K562 (cell line): Measurements from ENCODE around the gene PPIE. TPM values are rescaled to one million over a fixed set of nuclear protein-coding genes. Genes with fewer than 3 reads are reported as not detected.
"Not testable (repeated sequence)": the region's sequence is repeated elsewhere in the genome, so short reads cannot be mapped to it uniquely, and the experiment has no call there.

Experiments
- ATAC-seq: fragments of 200-7000 bp; cut with Tn5 transposase; 3 replicates; pipeline ENCODE4 v1.9.1; 2020; ENCODE audit warnings: moderate library complexity
- BruUV-seq: library from RNA; stranded (reverse); fragments of 400-500 nt; replicated peaks from 2 replicates; lab custom pipeline; 2021; lab: Mats Ljungman, UMichigan
- CTCF ChIA-PET: fragments of 300-600 bp; formaldehyde crosslinking; extraction: SDS; loops from one replicate; lab custom pipeline; 2021; ENCODE audit warnings: low intra/inter-chr PET ratio; lab: Yijun Ruan, JAX
- POLR2A ChIA-PET: fragments of 300-600, 350-650 bp; sonication (Branson Sonifier 250); formaldehyde crosslinking; extraction: SDS; loops from one replicate; lab custom pipeline; 2021; ENCODE audit warnings: antibody characterized with exemption, inconsistent platforms; lab: Yijun Ruan, JAX
- DNase-seq, 4 experiments: peaks; one replicate each; pipeline versions ENCODE4 v3.0.0 to v3.0.0-alpha.2; 2011 to 2018; ENCODE audit warnings: low spot score in 3 of 4, mixed read lengths in 3 of 4; ENCODE audit errors: extremely low read depth in 1 of 4
- FAIRE-seq: peaks from 2 replicates; lab custom pipeline; 2011; peaks lifted over from hg19 to GRCh38; lab: Jason Lieb, UNC
- H2AFZ ChIP-seq: 2 replicates; pipeline ENCODE4 v1.6.0; 2011; ENCODE audit warnings: low read depth, low read length, control low read depth, inconsistent platforms
- H3K27ac ChIP-seq: fragments of 200-600 bp; 3 replicates; pipeline ENCODE4 v1.8.0; 2011; ENCODE audit warnings: low read depth, mild to moderate bottlenecking, control low read depth, inconsistent platforms, low read length, moderate library complexity, mixed read lengths; ENCODE audit errors: extremely low read depth
- H3K27me3 ChIP-seq, 2 experiments: fragments of 300-600 bp in 1 of 2; 2 replicates in 1 of 2; 3 replicates in 1 of 2; pipeline versions ENCODE4 v1.6.0 to v1.8.0; 2011; ENCODE audit warnings: inconsistent platforms in 2 of 2, low read length in 2 of 2, mild to moderate bottlenecking in 1 of 2, mixed read lengths in 1 of 2, moderate library complexity in 1 of 2; ENCODE audit not compliant: control insufficient read depth in 2 of 2, insufficient read depth in 2 of 2
- H3K36me3 ChIP-seq: fragments of 300-600 bp; 3 replicates; pipeline ENCODE4 v1.8.0; 2011; ENCODE audit warnings: mild to moderate bottlenecking, low read length, inconsistent platforms; ENCODE audit not compliant: control insufficient read depth, insufficient read depth
- H3K4me1 ChIP-seq, 2 experiments: fragments of 200-600 bp in 1 of 2; replicated peaks in 1 of 2; 2 replicates in 1 of 2; 3 replicates in 1 of 2; pipeline versions ENCODE4 v1.5.1 to v1.8.0; 2011; ENCODE audit warnings: inconsistent platforms in 2 of 2, low read length in 2 of 2, mild to moderate bottlenecking in 1 of 2, mixed read lengths in 1 of 2, moderate library complexity in 1 of 2; ENCODE audit not compliant: control insufficient read depth in 2 of 2, insufficient read depth in 2 of 2
- H3K4me2 ChIP-seq: 2 replicates; pipeline ENCODE4 v1.6.1; 2011; ENCODE audit warnings: low read length, control low read depth, inconsistent platforms, mixed read lengths; ENCODE audit not compliant: insufficient read depth
- H3K4me3 ChIP-seq: fragments of 200-600 bp; sonication (generic), shearing (Covaris generic); 2 replicates; pipeline ENCODE4 v1.5.1; 2016; ENCODE audit warnings: control low read depth, inconsistent platforms
- H3K79me2 ChIP-seq: fragments of 200-600 bp; 3 replicates; pipeline ENCODE4 v1.8.0; 2011; ENCODE audit warnings: low read length, inconsistent platforms; ENCODE audit not compliant: control insufficient read depth, insufficient read depth
- H3K9ac ChIP-seq, 2 experiments: 2 replicates each; pipeline versions ENCODE4 v1.6.0 to v1.6.1; 2011; ENCODE audit warnings: low read depth in 2 of 2, low read length in 2 of 2, control low read depth in 1 of 2, inconsistent platforms in 1 of 2, mild to moderate bottlenecking in 1 of 2, mixed read lengths in 1 of 2; ENCODE audit not compliant: insufficient read depth in 1 of 2
- H3K9me1 ChIP-seq: one replicate; pipeline ENCODE4 v1.6.0; 2011; ENCODE audit warnings: inconsistent platforms, mild to moderate bottlenecking, low read length, moderate library complexity; ENCODE audit not compliant: control insufficient read depth, insufficient read depth
- H3K9me3 ChIP-seq: replicated peaks from 2 replicates; pipeline ENCODE4 v1.5.1; 2011; ENCODE audit warnings: low read depth, low read length, inconsistent platforms; ENCODE audit not compliant: control insufficient read depth, insufficient read depth
- H4K20me1 ChIP-seq: replicated peaks from 2 replicates; pipeline ENCODE4 v1.6.1; 2011; ENCODE audit warnings: low read length, inconsistent platforms, mixed read lengths; ENCODE audit not compliant: control insufficient read depth, insufficient read depth
- CXXC5 ChIP-seq: fragments of 250-450 bp; sonication (Bioruptor Pico); IDR thresholded peaks from 2 replicates; pipeline ENCODE4 v1.8.0; 2022; ENCODE audit warnings: inconsistent platforms, mild to moderate bottlenecking, moderate library complexity
- HDAC6 ChIP-seq: IDR thresholded peaks from 2 replicates; pipeline ENCODE4 v1.6.1; 2012; ENCODE audit warnings: low read depth, mild to moderate bottlenecking, control low read depth, inconsistent platforms, low read length, moderate library complexity
- SRSF3 ChIP-seq: fragments of 200-400 bp; formaldehyde crosslinking; IDR thresholded peaks from 2 replicates; pipeline ENCODE4 v1.6.1; 2016; ENCODE audit warnings: mild to moderate bottlenecking, low read length, moderate library complexity; ENCODE audit not compliant: insufficient read depth
- STAT5B ChIP-seq: fragments of 250-450 bp; sonication (Bioruptor Pico); IDR thresholded peaks from 2 replicates; pipeline ENCODE4 v1.8.0; 2021; ENCODE audit warnings: mild to moderate bottlenecking, inconsistent platforms
- TFE3 ChIP-seq: fragments of 450-650 bp; formaldehyde crosslinking; IDR thresholded peaks from 2 replicates; pipeline ENCODE4 v1.4.0; 2020; ENCODE audit warnings: mild to moderate bottlenecking, mixed read lengths
- WGBS: fragments of 100-300 bp; shearing (Covaris generic); methylation state at CpG from one replicate; pipeline ENCODE4 v1.1.6; 2016; ENCODE audit warnings: low coverage, mixed read lengths; ENCODE audit not compliant: insufficient coverage; ENCODE audit errors: missing lambda C conversion rate; 5-methylcytosine and 5-hydroxymethylcytosine counted together
- in situ Hi-C: fragments of 300-500 bp; cut with MboI; formaldehyde crosslinking; loops from 4 replicates; pipeline ENCODE4 v1.15.0; 2018; ENCODE audit warnings: inconsistent platforms, mixed read lengths
- intact Hi-C: fragments of 100-400 bp; cut with micrococcal nuclease; formaldehyde crosslinking; loops from 2 replicates; pipeline ENCODE4 v1.14.2; 2022
- polyA plus RNA-seq, 8 experiments: library from polyadenylated mRNA; depleted of rRNA in 4 of 8; stranded (reverse) in 5 of 8; unstranded in 3 of 8; fragments of >200 nt; fragmentation: Nextera tagmentation in 2 of 8; fragmentation: Illumina TruSeq in 1 of 8; extraction: Ambion mirVana in 2 of 8; extraction: Trizol in 1 of 8; gene quantifications; 2 replicates each; pipeline versions ENCODE4 v1.2.1 to v1.2.3, GENCODE V29; 2011 to 2014; ENCODE audit warnings: inconsistent platforms in 1 of 8, missing spikeins in 1 of 8
- total RNA-seq, 7 experiments: library from RNA; depleted of rRNA in 6 of 7; stranded (reverse); fragments of >200 nt in 6 of 7; fragmentation: Illumina TruSeq in 2 of 7; extraction: Trizol in 2 of 7; gene quantifications; 2 replicates each; pipeline versions ENCODE4 v1.2.1 to v1.2.3, GENCODE V29; 2011 to 2021; ENCODE audit warnings: low replicate concordance in 1 of 7

Gene PPIE
- total and polyA plus RNA-seq, 9 of the 15 experiments (the other 6 are each of a cell fraction or from before 2014, with no cell fraction given), result 75.4 to 444 (median 131) TPM

GRCh38 chr1:39787468-39787867, 48.8 kb downstream of the PPIE start (continued):
- TF ChIP-seq TFE3, result no peak
- no peak for TF ChIP-seq CXXC5 (CRISPR knock-in tag)
- TF ChIP-seq HDAC6, result no peak
- TF ChIP-seq STAT5B, result no peak
- TF ChIP-seq SRSF3, result no peak

GRCh38 chr1:39787964-39788363, 49.3 kb downstream of the PPIE start:
- 89% methylated on average over 18 of the region's 55 CpGs for WGBS
- ATAC-seq, intact Hi-C loops, H3K9me1 ChIP-seq, DNase-seq, in situ Hi-C loops, H4K20me1 ChIP-seq, BruUV-seq, H3K9me3 ChIP-seq, H3K36me3 ChIP-seq, FAIRE-seq, CTCF ChIA-PET, H3K4me2 ChIP-seq, H3K4me3 ChIP-seq, H3K27ac ChIP-seq, H2AFZ ChIP-seq, H3K9ac ChIP-seq, H3K79me2 ChIP-seq: not testable (repeated sequence)
- peaks cover 2 to 14% of the 10 kb centered on the region in 2 experiments; a peak in 4 of 5 replicates for H3K27me3 ChIP-seq
- H3K4me1 ChIP-seq, result peaks cover 0 to 19% of the 10 kb centered on the region in 2 experiments; a peak in 4 of 5 replicates
- POLR2A ChIA-PET, result interaction anchor here (0.6 kb wide), 1 partner anchor 45 kb away, joined by 3 read pairs; no protein-coding TSS in a partner anchor
